Limb (tissue), 2 donors: ENCODE measurements around the gene STAC3.
A peak's percentile ranks its signal among the peaks of the same experiment; 100 is the strongest.

Source experiments
- DNase-seq, 2 donors: peaks; one replicate each; pipeline ENCODE4 v3.0.0-alpha.2; 2016; ENCODE audit errors: extremely low spot score in 2 of 2

Gene STAC3

GRCh38 chr12:57236201-57236924 lies 14.6 kb downstream of the STAC3 start:
- DNase-seq: peak in 1 of 2 donors; percentile 60

GRCh38 chr12:57235728-57236131 lies 15.3 kb downstream of the STAC3 start:
- no peak for DNase-seq

- peak in 1 of 2 donors; percentile 68 for DNase-seq
Measured at GRCh38 chr12:57235017-57235727, 15.8 kb downstream of the STAC3 start.

- no peak for DNase-seq
Measured at GRCh38 chr12:57234571-57235016, 16.4 kb downstream of the STAC3 start.

- no peak for DNase-seq
Measured at GRCh38 chr12:57234233-57234570, 16.8 kb downstream of the STAC3 start.

- DNase-seq: no peak
Measured at GRCh38 chr12:57233357-57234232, 17.4 kb downstream of the STAC3 start.

- DNase-seq: no peak
Measured at GRCh38 chr12:57232156-57232756, 18.7 kb downstream of the STAC3 start.

GRCh38 chr12:57231276-57232021 lies 19.5 kb downstream of the STAC3 start:
- DNase-seq: no peak

- DNase-seq: no peak
Measured at GRCh38 chr12:57230381-57231155, 20.4 kb downstream of the STAC3 start.

- DNase-seq: peak; percentile 93 to 99
Measured at GRCh38 chr12:57229634-57230380, 21.2 kb downstream of the STAC3 start, which contains the start of gene SHMT2. TSS of gene SHMT2 (plus strand) at chr12:57229711. CDS start at chr12:57229779, 68 bp downstream.

GRCh38 chr12:57229046-57229633 lies 21.8 kb downstream of the STAC3 start:
- DNase-seq: no peak

- DNase-seq: no peak
Measured at GRCh38 chr12:57227315-57228115, 23.5 kb downstream of the STAC3 start.

- DNase-seq: no peak
Measured at GRCh38 chr12:57226588-57227314, 24.2 kb downstream of the STAC3 start.

GRCh38 chr12:57225680-57226210 lies 25.2 kb downstream of the STAC3 start:
- no peak for DNase-seq

- no peak for DNase-seq
Measured at GRCh38 chr12:57224973-57225679, 25.9 kb downstream of the STAC3 start.

- no peak for DNase-seq
Measured at GRCh38 chr12:57224278-57224972, 26.6 kb downstream of the STAC3 start.
